HG03095 (cell line): Measurements from ENCODE around the gene TFAP2C.
"Not testable (repeated sequence)": the region's sequence is repeated elsewhere in the genome, so short reads cannot be mapped to it uniquely, and the experiment has no call there.

Experiments used
- ATAC-seq: cut with Tn5 transposase; IDR thresholded peaks from one replicate; pipeline ENCODE4 v1.9.1; 2021; ENCODE audit warnings: moderate library complexity; ENCODE audit not compliant: unreplicated experiment

The TFAP2C gene

DNA sequence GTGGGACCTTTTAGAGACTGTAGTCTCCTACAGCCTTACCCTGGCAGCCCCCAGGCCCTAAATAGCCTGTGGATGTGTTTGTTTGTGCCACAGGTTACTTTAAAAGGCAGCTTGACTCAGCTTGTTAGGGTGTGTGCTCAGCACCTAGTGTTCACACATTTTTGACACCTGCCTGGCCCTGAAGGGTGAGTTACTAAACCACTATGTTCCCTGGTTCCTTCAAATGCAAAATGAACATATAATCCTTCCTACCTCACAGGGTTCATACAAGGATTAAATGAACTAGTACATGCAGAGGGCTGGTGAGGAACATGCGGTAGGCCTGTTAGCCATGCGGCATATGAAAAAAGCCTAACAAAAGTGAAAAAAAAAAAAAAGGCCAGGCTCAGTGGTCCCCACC is 14.9 kb upstream of the TFAP2C start:
- no peak for ATAC-seq

DNA sequence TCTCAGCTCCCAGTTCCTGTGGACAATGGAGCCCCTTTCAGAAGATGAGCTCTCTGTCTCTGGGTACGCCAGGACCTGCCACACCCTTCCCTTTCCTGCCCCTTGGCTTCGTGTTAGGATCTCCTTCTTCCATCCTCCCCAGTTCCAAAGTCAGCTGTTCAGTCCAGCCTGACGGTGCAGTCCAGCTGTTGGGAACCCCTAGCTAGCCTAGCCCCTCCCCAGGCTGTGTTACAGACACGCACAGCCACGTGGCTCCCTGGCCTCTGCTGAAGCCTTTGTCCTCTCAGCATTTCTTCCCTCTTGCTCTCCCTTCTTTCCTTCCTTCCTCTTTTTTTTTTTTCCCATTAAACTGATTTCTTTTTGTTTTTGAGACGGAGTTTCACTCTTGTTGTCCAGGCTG is 12.4 kb upstream of the TFAP2C start:
- ATAC-seq, result no peak

DNA sequence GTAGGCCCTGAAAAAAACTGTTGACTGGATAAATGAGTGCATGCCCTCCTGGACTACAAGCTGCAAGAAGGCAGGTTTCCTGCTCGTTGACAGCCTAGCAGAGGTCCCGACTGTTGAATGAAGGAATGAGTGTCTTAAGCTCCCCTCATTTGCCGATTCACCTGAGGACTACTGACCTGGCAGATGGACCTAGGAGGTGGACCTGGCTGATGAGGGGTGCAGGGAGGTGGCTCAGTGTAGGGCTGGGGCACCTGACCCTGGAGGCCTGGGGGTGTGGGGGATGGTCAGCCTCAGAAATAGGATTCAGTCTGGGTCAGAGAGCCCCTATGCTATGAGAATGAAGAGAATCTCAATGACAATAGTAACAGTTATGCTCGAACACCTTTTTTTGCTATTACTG is 11.6 kb upstream of the TFAP2C start:
- ATAC-seq, result no peak

DNA sequence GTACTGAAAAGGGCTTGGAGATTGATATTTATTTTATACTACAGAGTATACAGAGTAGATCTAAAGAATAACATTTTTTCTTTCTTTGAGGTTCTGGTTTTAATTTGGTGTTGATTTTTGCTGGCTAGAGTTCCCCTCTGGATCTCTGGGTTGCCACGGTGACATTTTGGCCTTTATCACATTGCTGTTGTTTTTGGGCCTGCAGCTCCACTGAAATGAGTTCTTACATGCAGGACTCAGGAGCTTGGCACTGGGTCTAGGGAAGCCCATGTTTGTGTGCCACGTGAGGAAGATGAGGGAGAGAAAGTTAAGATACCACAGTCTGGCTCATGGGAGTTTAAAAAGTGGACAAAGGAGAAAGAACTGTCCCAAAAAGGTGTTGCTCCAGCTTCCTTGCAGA is 7.4 kb upstream of the TFAP2C start:
- no peak for ATAC-seq

DNA sequence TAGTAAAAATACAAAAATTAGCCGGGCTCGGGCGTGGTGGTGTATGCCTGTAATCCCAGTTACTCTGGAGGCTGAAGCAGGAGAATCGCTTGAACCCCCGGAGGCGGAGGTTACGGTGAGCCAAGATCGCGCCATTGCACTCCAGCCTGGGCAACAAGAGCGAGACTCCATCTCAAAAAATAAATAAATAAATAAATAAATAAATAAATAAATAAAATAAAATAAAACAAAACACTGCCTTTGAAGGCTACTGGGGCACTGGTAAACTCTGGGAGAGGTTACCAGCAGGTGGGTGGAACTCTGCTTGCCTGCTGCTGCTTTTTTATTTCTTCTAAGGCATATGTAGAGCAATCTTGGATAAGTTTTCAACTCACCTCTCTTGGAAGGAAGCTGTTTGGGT is 5.2 kb upstream of the TFAP2C start:
- ATAC-seq, result not testable (repeated sequence)

DNA sequence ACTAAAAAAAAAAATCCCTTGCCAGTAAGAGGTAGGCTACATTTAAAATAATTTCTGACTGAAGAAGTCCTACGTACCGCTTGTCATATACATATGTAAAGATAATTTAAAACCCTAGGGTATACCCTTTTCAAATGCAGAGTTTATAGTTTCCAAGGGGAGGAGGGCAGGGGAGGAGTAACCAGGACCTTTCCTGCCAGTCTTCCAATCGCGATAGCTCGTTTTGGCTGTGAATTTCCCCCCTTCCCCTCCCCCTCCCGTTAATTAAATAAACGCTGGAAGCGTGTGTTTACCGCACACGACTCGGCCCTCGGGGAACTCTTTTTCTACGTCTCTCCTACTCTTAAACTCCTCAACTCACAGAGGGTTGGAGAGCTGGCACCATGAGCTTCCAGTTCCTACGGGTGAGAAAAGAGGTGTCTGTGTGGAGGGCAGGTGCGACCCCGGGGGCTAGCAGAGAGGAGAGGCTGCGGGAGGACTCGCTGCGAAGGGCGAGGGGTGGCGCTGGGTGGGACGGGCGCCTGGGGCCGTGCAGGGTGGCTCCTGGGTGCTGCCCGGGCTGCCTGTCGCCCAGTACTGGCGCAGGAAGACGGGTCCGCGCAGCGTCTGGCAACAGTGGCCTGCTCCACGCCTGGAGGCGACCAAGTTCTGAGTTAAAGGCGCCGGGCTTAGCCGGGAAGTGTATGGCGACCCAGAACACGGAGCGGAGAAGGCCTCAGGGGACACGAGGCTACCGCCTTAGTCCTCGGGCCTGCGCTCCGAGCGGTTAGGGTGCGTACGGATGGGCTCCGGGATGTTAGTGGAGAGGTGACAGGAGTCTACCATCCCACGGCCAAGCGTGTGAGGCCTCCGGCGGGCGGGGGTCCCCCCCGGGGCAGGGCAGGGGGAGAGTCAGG is 4.1 kb upstream of the TFAP2C start:
- no peak for ATAC-seq

DNA sequence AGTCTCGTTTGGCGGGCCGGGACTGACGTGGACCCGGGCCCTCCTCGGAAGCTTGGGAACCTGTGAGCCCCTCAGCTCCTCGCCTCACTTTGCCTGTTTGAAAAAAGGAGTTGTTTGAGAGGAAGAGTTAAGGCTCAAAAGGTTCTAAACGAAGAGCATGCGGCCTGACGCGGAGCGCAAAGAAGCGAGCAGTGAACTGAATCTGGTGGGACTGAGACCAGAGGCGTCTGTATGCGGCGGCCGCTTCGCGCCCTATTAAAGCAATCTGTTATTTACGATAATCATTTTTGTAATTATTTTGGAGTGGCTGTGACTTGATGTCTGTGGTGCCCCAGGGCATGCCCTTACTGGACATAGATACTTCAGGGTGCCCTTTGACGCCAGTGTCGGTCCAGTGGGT is 3.3 kb upstream of the TFAP2C start:
- ATAC-seq, result no peak

DNA sequence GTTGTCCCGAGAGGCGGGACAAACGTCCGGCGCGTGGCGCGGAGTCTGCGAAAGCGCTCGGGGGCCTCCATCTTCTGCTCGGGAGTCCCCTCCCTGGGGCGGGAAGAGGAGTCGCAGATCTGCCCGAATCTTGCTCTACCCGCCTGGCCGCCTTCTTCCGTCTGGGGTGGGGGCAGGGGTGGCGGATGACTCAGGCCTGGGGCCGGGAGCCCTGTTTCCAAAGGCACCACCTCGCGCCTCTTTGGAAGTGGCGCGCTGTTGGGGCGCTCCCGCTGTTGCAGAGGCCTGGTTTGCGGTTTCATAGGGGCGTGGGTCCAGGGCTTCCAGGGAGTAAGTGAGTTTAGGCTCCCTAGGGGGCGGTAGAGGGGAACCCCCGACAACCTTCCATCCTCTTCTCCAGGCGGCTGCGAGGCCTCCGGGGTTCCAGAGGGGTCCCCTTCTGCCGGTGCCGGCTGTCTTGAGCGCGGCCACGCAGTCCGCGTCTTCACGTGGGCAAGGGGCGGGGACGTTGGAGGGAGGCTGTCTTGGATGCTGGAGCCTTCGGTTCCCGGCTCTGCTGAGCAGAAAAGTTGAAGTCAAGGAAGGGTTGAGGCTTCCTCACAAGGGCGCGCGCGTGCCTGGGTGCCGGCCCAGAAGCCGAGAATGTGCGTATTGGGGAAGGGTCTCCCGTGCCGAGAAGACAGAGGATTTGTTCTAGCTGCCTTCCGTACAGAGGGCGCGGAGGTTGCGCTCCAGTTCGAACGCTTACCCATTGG is 2.6 kb upstream of the TFAP2C start:
- ATAC-seq, result no peak

DNA sequence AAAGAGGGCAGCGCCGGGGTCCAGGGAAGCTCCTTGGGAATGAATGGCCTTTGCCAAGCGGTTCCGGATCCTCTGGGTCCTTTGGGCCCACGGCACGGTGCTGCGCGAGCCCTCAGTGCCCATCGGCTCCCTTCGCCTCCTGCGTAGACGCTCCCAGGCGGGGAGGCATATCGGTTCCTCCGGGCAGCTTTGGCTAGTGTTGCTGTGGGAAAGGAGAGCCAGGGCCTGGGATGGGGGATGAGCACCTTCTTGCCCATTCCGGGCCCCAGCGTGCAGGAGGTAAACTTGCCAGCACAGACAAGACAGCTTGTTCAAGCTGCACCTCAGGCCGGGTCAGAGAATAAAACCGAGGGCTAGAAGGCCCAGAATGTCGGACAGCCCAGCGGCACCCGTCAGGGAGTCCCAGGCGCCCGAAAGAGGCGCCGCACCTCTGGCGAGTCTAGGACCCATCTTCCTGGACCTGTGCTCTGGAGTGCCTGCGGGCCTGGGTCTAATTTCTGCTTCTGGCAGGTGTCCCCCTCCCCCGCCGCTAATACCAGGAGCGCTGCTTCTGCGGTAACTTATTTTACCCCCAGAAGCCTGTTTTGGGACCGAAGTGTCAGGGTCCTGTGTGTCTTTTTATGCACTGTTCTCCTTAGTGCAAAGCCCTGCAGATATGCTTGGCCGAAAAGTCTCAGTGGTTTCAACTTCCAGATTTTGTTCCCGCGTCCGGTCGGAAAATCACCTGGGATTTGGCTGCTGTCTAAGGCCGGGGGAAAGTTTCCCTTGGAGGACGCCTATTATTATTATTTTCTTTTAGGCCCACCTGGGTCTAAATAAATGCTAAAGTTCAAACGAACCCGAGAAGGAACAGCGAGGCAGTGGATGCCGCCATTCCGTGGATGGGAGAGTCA is 1.7 kb upstream of the TFAP2C start:
- ATAC-seq, result no peak

DNA sequence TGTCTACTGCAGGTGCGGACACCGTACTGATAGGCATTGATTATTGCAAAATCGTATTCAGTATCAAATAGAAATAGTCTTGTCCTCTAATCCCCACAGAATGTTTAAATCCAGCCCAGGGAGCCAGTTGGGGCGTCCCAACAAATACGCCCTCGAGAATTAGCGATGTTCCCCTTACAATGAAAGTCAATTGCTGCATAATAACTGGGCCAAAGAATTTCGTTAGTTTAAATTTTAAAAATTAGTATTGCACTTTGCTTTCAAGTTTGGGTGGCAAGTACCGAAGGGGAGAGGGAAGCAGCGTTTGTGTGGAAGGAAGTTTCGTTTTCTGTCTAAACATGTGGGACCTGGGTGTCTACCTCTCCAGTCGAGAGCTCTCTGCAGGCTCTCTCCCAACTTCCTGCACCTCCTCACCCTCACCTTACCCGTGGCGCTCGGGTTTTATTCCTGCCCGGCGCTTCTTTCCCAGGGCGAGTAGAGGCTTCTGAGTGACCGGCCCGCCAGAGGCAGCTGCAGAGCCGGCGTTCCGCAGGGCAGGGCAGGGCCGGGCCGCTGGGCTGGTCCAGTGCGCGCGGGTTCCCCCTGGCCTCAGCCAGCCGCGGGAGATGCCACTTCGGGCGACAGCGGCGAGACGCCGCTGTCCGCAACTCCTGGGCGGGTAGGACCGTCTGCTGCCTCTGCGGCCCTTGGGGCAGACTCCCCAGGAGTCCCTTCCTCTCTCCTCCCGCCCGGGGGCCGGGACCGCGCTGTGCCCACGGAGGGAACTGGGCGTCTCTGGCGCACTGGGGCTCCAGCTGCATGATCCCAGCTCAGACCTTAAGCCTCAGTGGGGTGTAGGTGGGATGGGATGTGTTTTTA is 862 bp upstream of the TFAP2C start:
- ATAC-seq, result no peak

DNA sequence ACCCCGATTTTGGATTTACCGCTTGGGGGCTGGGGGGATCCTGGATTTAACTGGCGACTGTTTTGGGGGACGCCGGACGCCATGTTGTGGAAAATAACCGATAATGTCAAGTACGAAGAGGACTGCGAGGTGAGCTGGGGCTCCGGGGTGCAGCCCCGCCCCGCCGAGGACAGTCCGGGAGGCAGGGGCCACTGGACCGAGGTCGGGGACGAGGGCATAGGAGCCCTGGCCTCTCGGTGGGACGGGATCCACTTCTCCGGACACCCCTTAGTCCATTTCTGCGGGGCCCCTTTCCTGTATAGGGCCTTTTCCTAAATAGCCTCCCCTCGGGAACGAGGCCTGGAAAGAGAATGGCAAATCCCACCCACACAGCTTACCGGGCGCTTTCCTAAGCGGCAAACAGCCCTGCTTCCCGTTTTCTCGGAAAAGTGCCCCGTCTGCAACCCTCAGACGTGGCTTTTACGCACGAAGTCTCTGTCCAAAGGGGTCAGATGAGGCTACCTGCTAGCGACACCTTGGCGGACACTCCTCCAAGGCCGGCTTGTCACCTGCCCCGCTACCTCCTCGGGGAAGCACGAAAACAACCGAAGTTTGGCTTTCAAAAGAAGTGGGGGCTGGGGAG is 469 bp downstream of the TFAP2C start:
- ATAC-seq, result no peak

DNA sequence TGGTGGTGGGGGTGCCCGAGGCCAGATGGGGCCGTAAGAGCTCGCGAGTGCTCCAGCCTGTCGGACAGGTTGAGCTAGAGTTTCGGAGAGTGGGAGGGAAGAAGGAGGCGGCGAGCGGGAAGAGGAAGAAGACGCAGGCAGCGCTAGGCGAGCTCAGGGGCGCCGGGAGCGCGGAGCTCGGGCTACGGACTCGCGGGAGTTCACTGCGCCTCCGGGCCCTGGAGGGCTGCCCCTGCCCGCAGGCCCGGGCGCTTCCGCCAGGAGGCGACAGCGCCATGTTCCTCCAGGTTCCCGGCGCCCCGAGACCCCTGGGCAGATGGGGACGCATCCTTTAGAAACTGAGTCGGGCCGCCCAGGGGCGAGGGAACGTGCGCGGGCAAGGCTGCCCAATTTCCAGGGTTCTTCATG is 984 bp downstream of the TFAP2C start:
- ATAC-seq, result no peak

DNA sequence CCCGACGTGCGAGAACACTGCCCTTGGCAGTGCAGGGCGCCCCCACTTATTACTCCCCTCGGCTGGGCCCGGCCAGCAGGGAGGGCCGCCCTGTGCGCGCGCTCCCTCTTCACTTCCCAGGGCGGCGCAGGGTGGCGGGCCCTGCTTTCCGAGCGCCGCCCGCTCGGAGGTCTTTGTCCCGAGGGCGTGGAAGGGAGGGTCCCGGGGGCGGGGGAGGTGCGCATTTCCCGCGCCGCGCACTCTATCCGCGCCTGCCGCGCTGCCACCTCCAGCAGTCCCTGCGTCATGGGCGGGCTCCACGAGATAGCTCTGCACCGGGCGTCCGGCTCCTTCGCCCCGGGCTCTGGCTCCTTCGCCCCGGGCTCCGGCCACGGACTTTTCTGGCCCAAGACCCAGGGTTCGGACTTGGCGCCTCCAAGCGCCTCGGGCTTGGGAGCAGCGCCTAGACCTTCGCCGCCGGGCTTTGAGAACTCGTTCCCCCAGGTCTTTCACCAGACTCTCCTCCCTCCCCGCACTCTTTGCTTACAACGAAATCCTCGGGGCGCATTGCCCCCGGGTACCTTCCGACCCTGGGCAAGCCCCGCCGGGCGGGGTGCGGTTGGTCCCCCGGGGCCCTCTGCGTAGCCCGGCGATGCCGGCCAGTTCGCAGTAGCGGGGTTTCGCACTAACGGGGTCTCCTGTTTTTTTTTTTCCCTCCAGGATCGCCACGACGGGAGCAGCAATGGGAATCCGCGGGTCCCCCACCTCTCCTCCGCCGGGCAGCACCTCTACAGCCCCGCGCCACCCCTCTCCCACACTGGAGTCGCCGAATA is 1.6 kb downstream of the TFAP2C start:
- ATAC-seq, result no peak

DNA sequence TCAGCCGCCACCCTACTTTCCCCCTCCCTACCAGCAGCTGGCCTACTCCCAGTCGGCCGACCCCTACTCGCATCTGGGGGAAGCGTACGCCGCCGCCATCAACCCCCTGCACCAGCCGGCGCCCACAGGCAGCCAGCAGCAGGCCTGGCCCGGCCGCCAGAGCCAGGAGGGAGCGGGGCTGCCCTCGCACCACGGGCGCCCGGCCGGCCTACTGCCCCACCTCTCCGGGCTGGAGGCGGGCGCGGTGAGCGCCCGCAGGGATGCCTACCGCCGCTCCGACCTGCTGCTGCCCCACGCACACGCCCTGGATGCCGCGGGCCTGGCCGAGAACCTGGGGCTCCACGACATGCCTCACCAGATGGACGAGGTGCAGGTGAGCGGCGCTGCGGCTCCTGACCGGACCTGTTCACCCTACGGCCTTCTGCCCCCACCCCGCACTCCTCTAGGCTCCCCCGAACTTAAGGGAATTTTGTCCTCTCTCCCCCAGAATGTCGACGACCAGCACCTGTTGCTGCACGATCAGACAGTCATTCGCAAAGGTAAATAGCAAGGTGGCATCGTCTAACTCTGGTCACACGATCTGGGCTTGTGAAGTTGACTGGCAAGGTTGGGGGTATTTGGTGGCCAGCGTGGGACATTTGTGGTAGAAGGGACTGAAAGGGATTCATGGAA is 2.3 kb downstream of the TFAP2C start:
- ATAC-seq, result no peak

DNA sequence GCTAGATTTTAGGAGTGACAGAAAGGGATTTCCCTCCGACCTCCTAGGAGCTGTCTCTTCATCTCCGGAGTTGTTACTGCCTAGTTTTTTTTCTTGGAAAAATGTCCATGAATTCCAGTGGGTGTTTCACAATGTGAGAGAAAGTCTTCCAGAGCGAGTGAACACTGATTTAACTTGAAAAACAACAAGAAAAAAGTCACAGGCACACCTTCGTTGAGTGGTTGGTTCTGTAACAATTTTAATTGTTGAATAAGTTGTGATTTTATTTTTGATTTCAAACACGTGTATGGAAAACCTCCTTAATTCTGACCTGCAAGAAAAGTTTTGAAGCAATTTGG is 2.9 kb downstream of the TFAP2C start:
- ATAC-seq, result no peak

DNA sequence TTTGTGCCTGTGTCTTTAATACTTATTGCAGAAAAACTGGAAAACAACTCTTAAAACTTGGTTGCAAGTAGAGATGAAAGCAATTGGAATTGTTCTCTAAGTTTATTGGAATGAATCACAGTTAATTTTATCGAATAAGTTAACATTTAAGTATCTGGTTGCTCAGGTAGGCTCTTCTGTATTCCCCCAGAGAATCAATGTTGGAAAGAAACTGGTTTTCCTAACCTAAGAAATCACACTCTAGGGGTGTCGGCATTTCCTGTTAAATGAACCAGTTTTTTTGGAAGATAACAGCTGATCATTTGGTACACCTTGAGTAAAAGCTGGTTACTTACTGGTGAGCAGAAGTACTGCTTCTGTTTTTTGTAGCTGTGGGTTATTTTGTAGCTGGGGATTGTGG is 5.2 kb downstream of the TFAP2C start:
- ATAC-seq, result no peak

DNA sequence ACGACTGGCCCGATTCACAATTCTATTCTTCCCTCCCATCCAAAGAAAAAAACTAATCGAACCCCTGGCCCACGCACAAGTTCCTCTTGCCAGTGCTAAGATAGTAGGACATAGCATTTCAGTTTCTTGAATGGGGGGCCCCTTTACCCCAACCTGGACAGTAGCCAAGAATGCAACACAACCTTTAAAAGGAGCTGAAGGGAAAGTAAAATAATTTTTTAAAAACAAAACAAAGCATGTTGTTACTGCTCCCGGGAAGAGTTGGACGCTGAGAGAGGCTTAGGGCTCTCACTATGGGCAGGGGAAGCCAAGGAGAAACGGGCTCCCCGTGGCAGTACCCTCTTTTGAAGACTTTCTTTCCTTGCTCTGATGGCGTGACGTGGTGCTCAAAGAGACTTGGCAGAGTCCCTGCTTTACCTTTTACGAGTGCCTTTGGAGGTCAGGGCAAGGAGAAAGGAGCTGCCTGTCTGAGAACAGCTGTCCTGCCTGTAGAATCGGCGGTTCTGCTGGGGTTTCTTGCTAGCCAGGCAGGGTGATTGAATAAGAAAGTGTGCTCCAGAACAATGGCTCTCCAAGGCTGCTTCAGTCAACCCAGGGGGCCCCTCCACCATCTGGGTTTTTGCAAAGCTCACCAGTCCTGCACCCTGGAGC is 5.8 kb downstream of the TFAP2C start:
- ATAC-seq, result no peak

DNA sequence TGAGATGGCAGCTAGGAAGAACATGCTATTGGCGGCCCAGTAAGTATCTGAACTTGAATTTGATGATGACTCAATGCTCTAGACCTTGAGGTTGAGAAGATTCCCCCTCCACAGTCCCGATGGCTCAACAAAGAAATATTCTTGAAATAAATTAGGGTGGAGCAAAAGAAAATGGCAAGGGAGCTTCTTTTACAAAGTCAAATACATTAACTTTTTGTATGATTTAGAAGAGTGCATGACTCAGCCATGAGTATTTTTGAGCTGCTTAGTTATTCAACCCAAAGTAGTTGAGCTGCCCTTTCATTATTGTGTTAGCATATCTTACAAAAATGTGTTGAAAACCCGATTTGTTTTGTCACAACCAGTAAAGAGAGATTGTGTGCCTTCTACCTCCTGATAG is 7.6 kb downstream of the TFAP2C start:
- ATAC-seq, result no peak
